ENCODE measurements around the gene IPO13. TPM values are rescaled to one million over a fixed set of nuclear protein-coding genes. Genes with fewer than 3 reads are reported as not detected.

IPO13 gene
- total and polyA plus RNA-seq, 10 donors = 10.5 to 27.4 (median 19.0) TPM

DNA sequence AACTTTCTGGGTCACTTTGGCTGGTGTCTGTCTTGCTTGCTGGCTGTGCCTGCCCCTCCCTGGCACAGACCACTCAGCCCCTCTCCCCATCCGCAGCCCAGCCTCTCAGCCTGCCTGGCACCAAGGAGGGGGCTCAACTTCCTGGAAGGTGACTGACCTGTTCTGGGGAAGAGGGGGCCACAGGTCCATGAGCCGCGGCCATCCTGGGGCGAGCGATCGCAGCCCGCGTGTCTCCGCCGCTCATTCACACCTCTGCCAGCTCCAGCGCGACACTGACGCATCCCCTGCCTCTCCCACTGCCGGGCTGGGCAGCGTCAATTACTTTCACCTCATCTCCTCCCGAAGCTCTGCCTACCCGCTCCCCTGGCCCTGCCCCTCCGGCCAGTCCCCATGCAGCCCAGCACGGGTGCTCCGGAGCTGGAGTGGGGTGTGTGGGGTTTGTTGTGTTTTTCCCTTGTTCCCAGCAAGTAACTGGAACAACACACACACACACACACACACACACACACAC is 70.2 kb downstream of the IPO13 start:
- DNase-seq = no peak

More for the DNA sequence above, 70.2 kb downstream of the IPO13 start:
- Histone ChIP-seq H3K27me3 (replicated peaks in 1 of 7) (no peaks in the 10 kb centered on the region), H3K36me3 (no peaks in the 10 kb centered on the region), H3K9me3 (no peaks in the 10 kb centered on the region), H3K4me3 (no peak overlapping the region), H3K4me1 (no peaks in the 10 kb centered on the region), H3K27ac (no peak overlapping the region)
- WGBS, 5 donors = 85 to 96% (median 89%) methylated on average over 20 of the region's 20 CpGs
- TF ChIP-seq POLR2AphosphoS5 (IDR thresholded peaks at IDR 0.05) (no peak), POLR2A (IDR thresholded peaks at IDR 0.05) (no peak)
- TF ChIP-seq, protein P1, sequence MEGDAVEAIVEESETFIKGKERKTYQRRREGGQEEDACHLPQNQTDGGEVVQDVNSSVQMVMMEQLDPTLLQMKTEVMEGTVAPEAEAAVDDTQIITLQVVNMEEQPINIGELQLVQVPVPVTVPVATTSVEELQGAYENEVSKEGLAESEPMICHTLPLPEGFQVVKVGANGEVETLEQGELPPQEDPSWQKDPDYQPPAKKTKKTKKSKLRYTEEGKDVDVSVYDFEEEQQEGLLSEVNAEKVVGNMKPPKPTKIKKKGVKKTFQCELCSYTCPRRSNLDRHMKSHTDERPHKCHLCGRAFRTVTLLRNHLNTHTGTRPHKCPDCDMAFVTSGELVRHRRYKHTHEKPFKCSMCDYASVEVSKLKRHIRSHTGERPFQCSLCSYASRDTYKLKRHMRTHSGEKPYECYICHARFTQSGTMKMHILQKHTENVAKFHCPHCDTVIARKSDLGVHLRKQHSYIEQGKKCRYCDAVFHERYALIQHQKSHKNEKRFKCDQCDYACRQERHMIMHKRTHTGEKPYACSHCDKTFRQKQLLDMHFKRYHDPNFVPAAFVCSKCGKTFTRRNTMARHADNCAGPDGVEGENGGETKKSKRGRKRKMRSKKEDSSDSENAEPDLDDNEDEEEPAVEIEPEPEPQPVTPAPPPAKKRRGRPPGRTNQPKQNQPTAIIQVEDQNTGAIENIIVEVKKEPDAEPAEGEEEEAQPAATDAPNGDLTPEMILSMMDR (IDR thresholded peaks at IDR 0.05 in 8 of 11, conservative IDR thresholded peaks at IDR 0.05 in 3 of 11) = no peak
- intact Hi-C loops (cut with DNase I; ENCODE audit: low total_unique reads) = no loop called here

Other genes starting within 250 kb of the IPO13 start
- gene ST3GAL3, start 239.4 kb upstream of the IPO13 start, total RNA-seq = 10 to 100 TPM; 15.6 to 34.3 (median 22.4) TPM
- gene ST3GAL3, start 239.4 kb upstream of the IPO13 start, polyA plus RNA-seq = 10 to 100 TPM in 1 of 3 donors, 1 to 10 TPM in 2; 6.4 to 11.7 (median 8.7) TPM
- gene ARTN, start 13.1 kb upstream of the IPO13 start, total RNA-seq = 1 to 10 TPM in 1 of 7 donors, under 1 TPM in 2, not detected in 4; 0.63 to 2.1 (median 0.81) TPM
- 1 to 10 TPM in 1 of 3 donors, under 1 TPM in 2; 0.35 to 1.2 (median 0.52) TPM for gene ARTN, start 13.1 kb upstream of the IPO13 start, polyA plus RNA-seq
- 10 to 100 TPM; 22.9 to 36.5 (median 26.1) TPM for gene DPH2, start 23.1 kb downstream of the IPO13 start, total RNA-seq
- gene DPH2, start 23.1 kb downstream of the IPO13 start, polyA plus RNA-seq = 10 to 100 TPM; 15.7 to 24.6 (median 17.6) TPM
- gene ATP6V0B, start 28.0 kb downstream of the IPO13 start, total RNA-seq = 100 to 1,000 TPM; 124 to 219 (median 133) TPM
- gene ATP6V0B, start 28.0 kb downstream of the IPO13 start, polyA plus RNA-seq = 100 to 1,000 TPM; 176 to 205 (median 177) TPM
- gene B4GALT2, start 32.3 kb downstream of the IPO13 start, total RNA-seq = 10 to 100 TPM; 11.4 to 23.3 (median 13.2) TPM
- 10 to 100 TPM in 1 of 3 donors, 1 to 10 TPM in 2; 7.0 to 13.7 (median 7.7) TPM for gene B4GALT2, start 32.3 kb downstream of the IPO13 start, polyA plus RNA-seq
- 1 to 10 TPM; 3.3 to 7.0 (median 5.0) TPM for gene CCDC24, start 44.6 kb downstream of the IPO13 start, total RNA-seq
- gene CCDC24, start 44.6 kb downstream of the IPO13 start, polyA plus RNA-seq = 10 to 100 TPM in 2 of 3 donors, 1 to 10 TPM in 1; 7.5 to 25.9 (median 14.5) TPM
- 1 to 10 TPM; 1.1 to 6.1 (median 3.0) TPM for gene SLC6A9, start 84.5 kb downstream of the IPO13 start, total RNA-seq
- gene SLC6A9, start 84.5 kb downstream of the IPO13 start, polyA plus RNA-seq = under 1 TPM; 0.26 to 0.86 (median 0.35) TPM
- under 1 TPM in 1 of 7 donors, not detected in 6; 0.26 TPM for gene KLF17, start 171.9 kb downstream of the IPO13 start, total RNA-seq
- not detected for gene KLF17, start 171.9 kb downstream of the IPO13 start, polyA plus RNA-seq
- gene KLF18, start 194.7 kb downstream of the IPO13 start, total RNA-seq = not detected
- gene KLF18, start 194.7 kb downstream of the IPO13 start, polyA plus RNA-seq = not detected

Data from spleen (tissue), 11 donors.